Measurements from ENCODE around the gene AJUBA. TPM values are rescaled to one million over a fixed set of nuclear protein-coding genes. Genes with fewer than 3 reads are reported as not detected.

The AJUBA gene
- total RNA-seq, 1 donor from 2014 or later, result 0.34 TPM

DNA sequence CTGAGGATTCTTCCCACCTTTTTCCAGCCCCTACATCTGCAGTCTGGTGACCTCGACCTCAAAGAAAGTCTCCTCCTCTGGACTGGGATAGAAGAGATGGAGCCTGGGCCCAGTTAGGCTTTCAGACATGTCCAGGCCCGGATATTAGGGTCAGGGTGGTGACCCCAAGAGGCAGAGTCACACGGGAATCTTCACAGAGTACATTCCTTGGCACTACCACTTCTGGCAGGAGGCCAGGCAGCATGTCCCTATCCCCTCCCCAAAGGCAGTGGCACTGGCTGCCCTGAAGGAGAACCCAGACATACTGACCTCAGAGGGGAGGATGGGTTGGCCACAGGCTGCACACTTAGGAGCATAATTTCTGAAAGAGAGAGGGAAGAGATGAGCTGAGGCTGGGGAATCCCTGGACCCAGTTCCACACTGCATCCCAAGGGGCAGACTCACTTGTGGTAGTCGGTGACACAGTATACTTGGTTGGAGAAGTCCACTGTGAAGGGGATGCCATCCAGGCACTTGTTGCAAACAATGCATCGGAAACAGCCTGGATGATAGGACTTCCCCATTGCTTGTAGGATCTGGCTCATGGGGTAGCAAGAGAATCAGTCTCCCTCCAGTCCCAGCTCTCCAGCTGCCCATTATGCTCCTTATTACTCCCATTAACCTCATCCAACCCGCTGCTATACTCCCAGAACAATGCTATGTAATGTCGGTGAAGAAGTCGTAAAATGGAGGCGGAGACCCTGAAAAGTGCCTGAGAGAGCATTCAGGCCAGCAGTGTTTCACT, 7.6 kb downstream of the AJUBA start:
- no peak for DNase-seq
- H3K9me3 Mint-ChIP-seq (ENCODE audit: unreplicated experiment), result peaks cover 1% of the 10 kb centered on the region
- peaks cover 8% of the 10 kb centered on the region for H3K27me3 Mint-ChIP-seq (ENCODE audit: unreplicated experiment)
- H3K4me1 Mint-ChIP-seq (ENCODE audit: low read depth, unreplicated experiment), result peaks cover 18% of the 10 kb centered on the region
- no peaks in the 10 kb centered on the region for H3K36me3 Mint-ChIP-seq (ENCODE audit: unreplicated experiment)
- H3K27ac Mint-ChIP-seq (ENCODE audit: unreplicated experiment), result no peak overlapping the region
- H3K4me3 Mint-ChIP-seq (ENCODE audit: unreplicated experiment), result no peak overlapping the region
- no peak for TF ChIP-seq CTCF (IDR thresholded peaks at IDR 0.05; ENCODE audit: partially characterized antibody, unreplicated experiment)

DNA sequence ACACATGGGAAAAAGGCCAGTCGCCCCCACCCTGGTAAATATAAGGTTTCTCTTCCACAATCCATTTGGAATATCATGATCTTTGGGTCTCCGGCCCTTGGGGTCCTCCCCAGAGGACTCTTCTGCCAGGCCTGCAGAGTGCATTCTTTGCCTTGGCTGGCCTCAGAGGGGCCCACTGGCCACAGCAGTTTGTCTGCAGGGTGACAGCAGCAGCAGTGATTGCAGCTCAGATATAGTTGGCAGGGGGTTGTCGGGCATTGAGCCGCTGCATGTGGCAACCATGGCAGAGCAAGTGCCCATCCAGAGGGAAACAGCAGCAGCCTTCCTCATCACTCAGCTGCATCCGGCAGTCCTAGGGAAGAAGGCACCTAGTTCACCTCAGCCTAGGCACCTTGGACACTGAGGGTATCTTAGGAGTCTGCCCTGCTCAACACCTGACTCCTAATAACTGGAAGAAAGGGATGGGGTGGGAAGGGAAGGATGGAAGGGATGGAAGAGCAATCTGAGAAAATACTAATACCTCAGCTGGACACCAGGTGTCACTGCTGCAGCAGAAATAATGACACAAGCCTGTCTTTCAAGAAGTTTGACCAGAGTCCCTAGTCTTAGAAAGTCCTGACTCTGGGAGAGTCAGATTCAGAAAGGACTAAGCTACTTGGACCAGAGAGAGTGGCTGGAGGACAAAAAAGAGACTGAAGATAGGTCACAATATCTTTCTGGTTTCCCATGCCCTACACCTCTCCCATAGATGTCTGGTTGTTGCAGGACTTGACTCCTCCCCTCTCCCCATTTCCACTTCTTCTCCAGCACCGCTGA, 8.9 kb downstream of the AJUBA start:
- H3K9me3 Mint-ChIP-seq (ENCODE audit: unreplicated experiment), result peaks cover 1% of the 10 kb centered on the region
- H3K4me1 Mint-ChIP-seq (ENCODE audit: low read depth, unreplicated experiment), result peaks cover 14% of the 10 kb centered on the region
- H3K27ac Mint-ChIP-seq (ENCODE audit: unreplicated experiment), result no peak overlapping the region
- H3K27me3 Mint-ChIP-seq (ENCODE audit: unreplicated experiment), result peaks cover 4% of the 10 kb centered on the region
- H3K4me3 Mint-ChIP-seq (ENCODE audit: unreplicated experiment), result no peak overlapping the region
- no peaks in the 10 kb centered on the region for H3K36me3 Mint-ChIP-seq (ENCODE audit: unreplicated experiment)
- TF ChIP-seq CTCF (IDR thresholded peaks at IDR 0.05; ENCODE audit: partially characterized antibody, unreplicated experiment), result peak; percentile 72
- DNase-seq, result peak; percentile 49

DNA sequence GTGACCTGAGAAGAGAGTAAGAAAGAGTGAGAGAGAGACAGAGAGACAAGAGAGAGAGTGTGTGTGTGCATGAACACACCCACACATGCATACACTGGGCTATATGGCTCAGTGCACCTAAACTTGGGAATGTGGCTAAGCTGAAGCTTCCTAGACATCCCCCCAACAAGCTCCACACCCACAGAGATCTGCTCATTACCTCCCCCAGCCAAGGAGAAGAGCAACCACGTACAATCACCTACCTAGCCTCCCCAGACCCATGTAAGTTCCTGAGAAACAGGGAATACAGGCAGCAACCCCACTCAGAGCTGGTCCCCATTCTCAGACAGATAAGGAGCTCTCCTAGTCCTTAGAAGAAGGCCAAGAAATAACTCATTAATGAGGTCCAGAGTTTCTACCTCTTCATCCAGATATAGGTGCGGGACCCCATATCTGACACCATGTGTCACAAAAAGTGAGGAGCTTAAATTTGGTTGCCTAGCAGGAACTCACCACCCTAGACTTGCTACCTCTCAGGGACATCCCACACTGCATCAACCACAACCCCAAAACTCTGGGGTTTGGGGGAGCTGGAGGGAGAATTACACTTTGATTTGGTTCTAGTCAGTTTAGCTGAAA, 9.9 kb downstream of the AJUBA start:
- Mint-ChIP-seq H3K27me3 (ENCODE audit: unreplicated experiment) (peaks cover 2% of the 10 kb centered on the region), H3K36me3 (ENCODE audit: unreplicated experiment) (no peaks in the 10 kb centered on the region), H3K9me3 (ENCODE audit: unreplicated experiment) (peaks cover 1% of the 10 kb centered on the region), H3K4me3 (ENCODE audit: unreplicated experiment) (no peak overlapping the region), H3K27ac (ENCODE audit: unreplicated experiment) (no peak overlapping the region), H3K4me1 (ENCODE audit: low read depth, unreplicated experiment) (peaks cover 8% of the 10 kb centered on the region)
- no peak for DNase-seq
- no peak for TF ChIP-seq CTCF (IDR thresholded peaks at IDR 0.05; ENCODE audit: partially characterized antibody, unreplicated experiment)

DNA sequence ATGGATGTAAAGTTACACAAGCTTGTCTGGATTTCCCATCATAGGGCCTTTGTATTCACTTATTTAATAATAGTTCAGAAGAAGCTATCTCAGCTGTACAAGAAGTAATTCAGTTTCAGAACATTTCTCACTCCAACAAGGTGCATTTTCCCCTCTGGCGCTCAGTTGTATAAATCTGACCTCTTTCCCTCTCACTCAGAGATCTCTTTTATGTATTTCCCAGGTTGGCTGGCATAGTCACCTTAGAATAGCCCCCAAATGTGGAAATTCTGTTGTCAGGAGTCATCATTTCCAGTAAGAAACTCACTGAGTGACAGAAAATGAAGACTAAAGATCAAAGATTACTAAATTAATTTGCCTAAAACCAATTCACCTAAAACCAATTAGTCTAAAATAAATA, 11.2 kb downstream of the AJUBA start:
- DNase-seq, result no peak
- H3K27ac Mint-ChIP-seq (ENCODE audit: unreplicated experiment), result no peak overlapping the region
- TF ChIP-seq CTCF (IDR thresholded peaks at IDR 0.05; ENCODE audit: partially characterized antibody, unreplicated experiment), result no peak
- peaks cover 1% of the 10 kb centered on the region for H3K9me3 Mint-ChIP-seq (ENCODE audit: unreplicated experiment)
- no peaks in the 10 kb centered on the region for H3K36me3 Mint-ChIP-seq (ENCODE audit: unreplicated experiment)
- H3K4me1 Mint-ChIP-seq (ENCODE audit: low read depth, unreplicated experiment), result no peaks in the 10 kb centered on the region
- no peak overlapping the region for H3K4me3 Mint-ChIP-seq (ENCODE audit: unreplicated experiment)
- peaks cover 2% of the 10 kb centered on the region for H3K27me3 Mint-ChIP-seq (ENCODE audit: unreplicated experiment)

All from glutamatergic neuron (in vitro differentiated cells).